SK-N-SH (cell line): ENCODE data around the gene PPP2R5C.

Experiments used
- CTCF ChIP-seq: fragments of 200-600 bp; sonication (generic); IDR thresholded peaks from 2 replicates; pipeline ENCODE4 v1.6.1; 2017; ENCODE audit warnings: antibody characterized with exemption, mild to moderate bottlenecking, moderate library complexity
- FOSL2 ChIP-seq: IDR thresholded peaks from 2 replicates; pipeline ENCODE4 v1.4.0; 2012; ENCODE audit warnings: low read depth, mild to moderate bottlenecking, moderate library complexity, borderline replicate concordance
- FOXJ3 ChIP-seq: sonication (generic); formaldehyde crosslinking; IDR thresholded peaks from 2 replicates; pipeline ENCODE4 v1.5.1; 2020; ENCODE audit warnings: mild to moderate bottlenecking, missing genetic modification reagents
- GABPA ChIP-seq: IDR thresholded peaks from 2 replicates; pipeline ENCODE4 v1.4.0; 2012; ENCODE audit warnings: low read depth, mild to moderate bottlenecking
- IRF3 ChIP-seq: fragments of 150-350 bp; IDR thresholded peaks from 2 replicates; pipeline ENCODE4 v1.6.1; 2016; ENCODE audit warnings: mild to moderate bottlenecking, low read depth, low read length
- JUND ChIP-seq: IDR thresholded peaks from 2 replicates; pipeline ENCODE4 v1.4.0; 2012
- PBX3 ChIP-seq: IDR thresholded peaks from 2 replicates; pipeline ENCODE4; 2012
- POLR2AphosphoS5 ChIP-seq: IDR thresholded peaks from 2 replicates; pipeline ENCODE4 v1.6.1; 2012; ENCODE audit warnings: low read depth, low read length
- RAD21 ChIP-seq: IDR thresholded peaks from 2 replicates; pipeline ENCODE4 v1.6.1; 2012; ENCODE audit warnings: mild to moderate bottlenecking, low read length
- RCOR1 ChIP-seq: fragments of 150-350 bp; IDR thresholded peaks from 2 replicates; pipeline ENCODE4 v1.6.1; 2017; ENCODE audit warnings: antibody characterized with exemption, low read length
- RFX5 ChIP-seq: IDR thresholded peaks from 2 replicates; pipeline ENCODE4 v1.6.1; 2012; ENCODE audit warnings: mild to moderate bottlenecking, improper control_type of control experiment, low read length
- TCF12 ChIP-seq: IDR thresholded peaks from 2 replicates; pipeline ENCODE4 v1.4.0; 2012
- USF2 ChIP-seq: fragments of 150-350 bp; IDR thresholded peaks from 2 replicates; pipeline ENCODE4 v1.6.1; 2017; ENCODE audit warnings: antibody characterized with exemption, low read length, low read depth, borderline replicate concordance

GRCh38 chr14:101814934-101815333 is 53.4 kb downstream of the PPP2R5C start:
- TF ChIP-seq GABPA, result no peak
- no peak for TF ChIP-seq JUND
- no peak for TF ChIP-seq CTCF
- TF ChIP-seq POLR2AphosphoS5, result no peak
- no peak for TF ChIP-seq TCF12
- no peak for TF ChIP-seq FOSL2
- TF ChIP-seq USF2, result no peak
- TF ChIP-seq RAD21, result no peak
- no peak for TF ChIP-seq RCOR1
- TF ChIP-seq FOXJ3, result no peak
- TF ChIP-seq RFX5, result no peak
- no peak for TF ChIP-seq PBX3
- TF ChIP-seq IRF3, result no peak
